T47D (cell line): ENCODE results near the gene BOLL.
"Not testable (repeated sequence)": the region's sequence is repeated elsewhere in the genome, so short reads cannot be mapped to it uniquely, and the experiment has no call there.

Source experiments
- DNase-seq, 2 experiments: peaks; one replicate each; pipeline versions ENCODE4 v3.0.0 to v3.0.0-alpha.2; 2011 to 2012; ENCODE audit warnings: low read depth in 1 of 2, low spot score in 1 of 2
- JUND ChIP-seq: IDR thresholded peaks from 2 replicates; pipeline ENCODE4 v1.6.1; 2012; ENCODE audit warnings: low read depth
- in situ Hi-C: cut with HindIII; loops from 2 replicates; pipeline ENCODE4 v1.10.0; 2016; ENCODE audit warnings: low sequenced_read_pairs, low pct_unique_long_range_greater_than_20kb

Gene BOLL

GRCh38 chr2:197782126-197782525, 3.0 kb downstream of the BOLL start:
- no peak for TF ChIP-seq JUND
- in situ Hi-C loops, result no loop called here

GRCh38 chr2:197779261-197779660, 5.9 kb downstream of the BOLL start:
- no peak for DNase-seq
- in situ Hi-C loops, result no loop called here
- no peak for TF ChIP-seq JUND

More at GRCh38 chr2:197782126-197782525, 3.0 kb downstream of the BOLL start:
- DNase-seq, result no peak

DNA sequence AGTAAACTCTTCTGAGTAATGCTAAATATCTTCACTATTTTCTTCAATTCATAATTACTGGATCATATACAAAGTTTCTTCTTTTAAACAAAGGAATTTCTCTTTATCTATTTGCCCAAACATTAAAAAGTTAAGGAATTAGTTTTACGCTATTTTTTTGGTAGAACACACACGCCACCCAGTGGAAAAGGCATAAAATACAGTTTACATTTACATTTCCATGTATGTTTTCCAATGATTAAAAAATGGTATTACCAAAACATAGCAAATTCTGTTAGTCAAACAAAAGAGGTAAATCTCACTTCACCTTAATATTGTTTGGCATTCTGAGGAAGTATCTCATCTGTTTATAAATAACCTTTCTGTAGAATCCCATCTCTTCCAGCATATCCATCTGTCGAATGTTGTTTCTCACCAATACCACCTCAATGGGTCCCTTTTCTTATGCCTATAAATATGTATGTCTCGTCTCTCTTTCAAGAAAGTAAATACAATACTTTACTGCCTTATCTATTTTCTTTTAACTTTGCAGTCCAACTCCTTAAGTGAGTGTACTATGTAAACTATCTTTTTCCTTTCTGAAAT, 7.2 kb downstream of the BOLL start:
- DNase-seq, result peak in 1 of 2 experiments; percentile 40
- no peak for TF ChIP-seq JUND
- in situ Hi-C loops, result no loop called here

DNA sequence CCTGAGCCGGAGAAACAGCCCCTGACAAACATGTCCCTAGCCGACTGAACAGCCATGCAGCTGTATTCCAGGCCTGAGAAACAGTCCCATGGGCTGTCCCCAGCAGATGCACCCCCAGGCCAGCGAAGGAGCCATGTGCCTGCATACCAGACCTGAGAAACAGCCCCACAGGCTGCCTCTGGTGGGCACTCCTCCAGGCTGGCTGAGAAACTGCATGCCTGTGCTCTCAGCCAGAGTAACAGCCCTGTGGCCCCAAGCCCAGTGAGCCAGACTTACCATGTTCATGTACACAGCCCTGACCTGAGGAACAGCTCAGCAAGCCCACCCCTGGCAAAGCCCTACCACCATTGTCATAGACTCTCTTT, 24.8 kb downstream of the BOLL start:
- no peak for TF ChIP-seq JUND
- no peak for DNase-seq
- in situ Hi-C loops, result no loop called here

DNA sequence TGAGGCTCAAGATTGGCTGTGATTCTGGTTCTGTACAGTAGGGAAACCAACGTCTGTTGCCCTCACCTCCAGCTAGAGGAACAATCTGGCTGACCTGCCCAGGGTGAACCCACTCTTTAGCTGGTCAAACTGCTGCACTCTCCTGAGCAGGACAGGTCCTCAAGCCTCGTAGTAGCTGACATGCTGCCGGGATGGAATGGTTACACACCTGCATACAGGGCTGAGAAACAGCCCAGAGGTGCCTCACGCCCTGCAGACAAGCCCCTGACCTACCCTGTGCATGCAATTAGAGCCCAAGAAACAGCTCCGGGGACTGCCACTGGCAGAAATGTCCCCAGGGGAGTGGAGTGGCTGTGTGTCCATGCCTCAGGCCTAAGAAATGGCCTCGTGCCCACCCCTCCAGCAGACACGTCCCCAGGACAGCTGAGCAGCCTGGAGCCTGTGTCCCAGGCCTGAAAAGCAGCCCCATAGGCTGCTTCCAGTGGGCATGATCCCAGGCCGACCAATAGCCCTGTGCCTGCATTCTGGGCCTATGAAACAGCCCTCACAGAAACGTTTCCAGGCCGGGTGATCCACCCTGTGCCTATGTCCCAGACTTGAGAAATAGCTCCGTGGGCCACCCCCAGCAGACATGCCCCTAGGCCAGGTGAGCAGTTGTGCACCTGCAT, 25.4 kb downstream of the BOLL start:
- TF ChIP-seq JUND, result no peak
- DNase-seq, result no peak
- in situ Hi-C loops, result no loop called here

GRCh38 chr2:197759013-197759412, 26.1 kb downstream of the BOLL start:
- in situ Hi-C loops, result no loop called here
- no peak for TF ChIP-seq JUND
- DNase-seq, result no peak

GRCh38 chr2:197740200-197740599, 44.9 kb downstream of the BOLL start:
- TF ChIP-seq JUND, result no peak
- in situ Hi-C loops, result no loop called here

DNA sequence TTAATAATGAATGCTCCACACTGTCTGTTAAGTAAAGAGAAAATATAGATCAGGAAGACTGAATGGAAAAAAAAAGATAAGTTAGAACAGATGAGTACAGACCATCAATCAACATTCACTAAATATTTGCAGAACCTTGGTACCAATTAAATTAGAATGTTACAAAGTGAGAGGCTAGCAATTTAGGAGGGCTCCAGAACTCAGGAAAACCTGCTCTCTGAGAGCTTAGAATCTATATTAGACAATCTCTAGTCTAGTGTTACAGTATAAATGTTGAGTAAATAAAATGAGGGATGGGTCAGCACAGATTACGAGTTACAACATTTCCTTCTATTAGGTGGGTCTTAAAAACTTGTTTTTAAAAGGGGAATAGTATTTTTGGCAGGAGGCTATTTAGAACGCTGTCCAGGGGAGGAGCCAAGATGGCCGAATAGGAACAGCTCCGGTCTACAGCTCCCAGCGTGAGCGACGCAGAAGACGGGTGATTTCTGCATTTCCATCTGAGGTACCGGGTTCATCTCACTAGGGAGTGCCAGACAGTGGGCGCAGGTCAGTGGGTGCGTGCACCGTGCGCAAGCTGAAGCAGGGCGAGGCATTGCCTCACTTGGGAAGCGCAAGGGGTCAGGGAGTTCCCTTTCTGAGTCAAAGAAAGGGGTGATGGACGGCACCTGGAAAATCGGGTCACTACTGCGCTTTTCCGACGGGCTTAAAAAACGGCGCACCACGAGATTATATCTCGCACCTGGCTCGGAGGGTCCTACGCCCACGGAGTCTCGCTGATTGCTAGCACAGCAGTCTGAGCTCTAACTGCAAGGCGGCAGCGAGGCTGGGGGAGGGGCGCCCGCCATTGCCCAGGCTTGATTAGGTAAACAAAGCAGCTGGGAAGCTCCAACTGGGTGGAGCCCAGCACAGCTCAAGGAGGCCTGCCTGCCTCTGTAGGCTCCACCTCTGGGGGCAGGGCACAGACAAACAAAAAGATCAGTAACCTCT, 56.3 kb downstream of the BOLL start:
- in situ Hi-C loops, DNase-seq: not testable (repeated sequence)

More at GRCh38 chr2:197740200-197740599, 44.9 kb downstream of the BOLL start:
- DNase-seq, result no peak

DNA sequence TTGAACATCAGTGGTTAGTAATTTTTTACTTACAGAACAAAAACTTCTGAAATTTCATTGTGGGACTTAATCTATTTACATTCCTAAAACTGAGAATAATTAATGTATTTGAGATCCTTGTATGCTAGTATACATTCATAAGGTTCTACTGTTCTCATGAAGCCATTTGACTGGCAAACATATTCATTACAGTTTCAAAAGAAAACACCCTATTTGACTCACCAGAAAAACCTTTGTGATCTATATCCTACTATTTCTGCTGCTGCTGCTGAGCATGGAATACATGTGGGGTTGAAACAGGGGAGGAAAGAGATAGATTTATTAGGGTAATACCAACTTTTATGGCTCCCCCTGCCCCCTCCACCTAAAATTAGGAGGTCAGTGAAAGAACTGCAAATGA, 58.1 kb downstream of the BOLL start:
- in situ Hi-C loops, result no loop called here
- no peak for DNase-seq
- no peak for TF ChIP-seq JUND

DNA sequence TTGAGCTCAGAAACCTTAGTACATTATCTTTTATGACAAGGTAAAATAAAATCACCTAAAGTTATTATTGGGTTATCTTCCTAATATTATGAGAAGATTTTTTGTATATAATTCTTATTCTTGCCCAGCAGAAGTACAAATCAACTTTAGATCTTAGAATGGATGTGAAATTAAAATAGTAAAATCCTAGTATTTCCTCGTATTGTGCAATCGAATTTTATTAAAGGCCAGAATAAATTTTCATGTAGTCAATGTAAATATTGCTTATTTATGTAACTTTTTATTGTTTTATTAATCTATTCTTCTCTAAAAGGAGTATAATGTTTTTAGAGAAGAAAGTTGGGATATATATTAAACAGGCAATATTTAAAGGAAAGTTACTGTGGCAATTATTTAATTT, 67.3 kb downstream of the BOLL start:
- in situ Hi-C loops, result no loop called here
- no peak for TF ChIP-seq JUND
- DNase-seq, result no peak

DNA sequence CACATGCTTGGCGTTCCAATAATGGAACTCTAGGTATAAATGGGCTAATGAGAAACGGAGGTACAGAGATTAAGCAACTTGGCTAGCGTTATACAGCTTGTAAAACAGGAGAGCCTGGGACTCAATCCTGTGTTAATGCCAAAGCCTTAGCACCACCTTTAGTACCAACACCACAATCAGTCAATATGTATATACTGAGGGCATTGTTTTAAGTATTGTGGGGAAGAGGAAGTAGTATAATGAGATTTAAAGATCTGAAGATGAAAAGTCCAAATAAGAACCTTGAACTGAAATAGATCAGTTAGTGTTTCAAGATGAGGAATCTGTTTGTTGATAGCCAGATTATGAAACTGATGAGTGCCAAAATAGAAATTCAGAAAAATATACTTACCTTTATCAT, 71.8 kb downstream of the BOLL start:
- TF ChIP-seq JUND, result no peak
- in situ Hi-C loops, result no loop called here
- no peak for DNase-seq

- in situ Hi-C loops, result no loop called here
- DNase-seq, result no peak
- TF ChIP-seq JUND, result no peak
Measured at GRCh38 chr2:197711578-197711977, 73.5 kb downstream of the BOLL start.
